ENCODE measurements around the gene PRKD2. TPM values are rescaled to one million over a fixed set of nuclear protein-coding genes. Genes with fewer than 3 reads are reported as not detected.

Gene PRKD2
- total RNA-seq, 4 donors from 2014 or later, result 28.8 to 54.2 (median 31.8) TPM

GRCh38 chr19:46678110-46678732 is 38.7 kb downstream of the PRKD2 start:
- WGBS, 2 donors, result 64 to 88% methylated on average over 2 to 6 of the region's 26 CpGs
- H3K36me3 ChIP-seq, result peaks cover 15 to 100% (median 67%) of the 10 kb centered on the region in 3 donors

DNA sequence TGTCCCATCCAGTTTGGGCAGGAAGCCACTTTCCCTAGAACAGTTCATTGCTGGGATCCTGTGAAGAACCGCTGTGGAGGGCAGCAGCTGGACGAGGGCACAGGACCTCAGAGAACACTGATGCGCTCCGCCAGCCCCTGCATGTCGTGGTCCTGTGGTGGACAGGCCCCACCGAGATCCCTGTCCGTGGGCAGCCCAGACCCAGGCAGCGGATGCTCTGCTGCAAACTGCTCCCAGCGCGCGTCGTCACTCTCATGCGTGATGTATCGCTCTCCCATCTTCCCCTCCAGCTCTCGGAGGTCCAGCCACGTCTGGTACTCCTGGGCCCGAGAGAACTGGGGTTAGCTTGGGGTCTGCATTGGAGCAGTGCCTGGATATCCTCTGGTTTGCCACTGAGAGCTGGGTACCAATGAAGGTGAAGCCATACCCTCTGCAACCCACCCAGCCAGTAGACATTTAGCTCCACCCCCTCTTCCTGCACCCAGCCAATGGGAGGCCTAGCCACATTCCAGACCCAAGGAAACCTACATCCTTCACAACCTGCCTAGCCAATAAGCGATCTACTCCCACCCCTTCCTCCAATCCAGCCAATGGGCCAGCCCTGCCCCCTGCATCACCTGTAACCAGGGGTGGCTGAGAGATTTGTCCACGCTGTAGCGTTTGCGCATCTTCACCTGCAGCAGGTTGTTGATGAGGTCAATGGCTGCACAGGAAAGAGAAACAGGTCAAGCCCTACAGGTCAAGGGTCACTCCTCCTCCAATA is 42.3 kb downstream of the PRKD2 start:
- Histone ChIP-seq H3K27ac (no peak overlapping the region), H3K4me3 (no peak overlapping the region), H3K4me1 (no peaks in the 10 kb centered on the region), H3K36me3 (peaks cover 15 to 73% (median 58%) of the 10 kb centered on the region in 3 donors), H3K9me3 (no peaks in the 10 kb centered on the region), H3K27me3 (no peaks in the 10 kb centered on the region)
- intact Hi-C loops (cut with DNase I), result no loop called here
- TF ChIP-seq, protein P1, sequence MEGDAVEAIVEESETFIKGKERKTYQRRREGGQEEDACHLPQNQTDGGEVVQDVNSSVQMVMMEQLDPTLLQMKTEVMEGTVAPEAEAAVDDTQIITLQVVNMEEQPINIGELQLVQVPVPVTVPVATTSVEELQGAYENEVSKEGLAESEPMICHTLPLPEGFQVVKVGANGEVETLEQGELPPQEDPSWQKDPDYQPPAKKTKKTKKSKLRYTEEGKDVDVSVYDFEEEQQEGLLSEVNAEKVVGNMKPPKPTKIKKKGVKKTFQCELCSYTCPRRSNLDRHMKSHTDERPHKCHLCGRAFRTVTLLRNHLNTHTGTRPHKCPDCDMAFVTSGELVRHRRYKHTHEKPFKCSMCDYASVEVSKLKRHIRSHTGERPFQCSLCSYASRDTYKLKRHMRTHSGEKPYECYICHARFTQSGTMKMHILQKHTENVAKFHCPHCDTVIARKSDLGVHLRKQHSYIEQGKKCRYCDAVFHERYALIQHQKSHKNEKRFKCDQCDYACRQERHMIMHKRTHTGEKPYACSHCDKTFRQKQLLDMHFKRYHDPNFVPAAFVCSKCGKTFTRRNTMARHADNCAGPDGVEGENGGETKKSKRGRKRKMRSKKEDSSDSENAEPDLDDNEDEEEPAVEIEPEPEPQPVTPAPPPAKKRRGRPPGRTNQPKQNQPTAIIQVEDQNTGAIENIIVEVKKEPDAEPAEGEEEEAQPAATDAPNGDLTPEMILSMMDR (IDR thresholded peaks at IDR 0.05), result no peak
- TF ChIP-seq POLR2A (IDR thresholded peaks at IDR 0.05), result no peak
- DNase-seq, result no peak
- 90 to 96% methylated on average over 7 to 10 of the region's 21 CpGs for WGBS, 2 donors

More at GRCh38 chr19:46678110-46678732, 38.7 kb downstream of the PRKD2 start:
- Histone ChIP-seq H3K4me1 (no peaks in the 10 kb centered on the region), H3K27me3 (no peaks in the 10 kb centered on the region), H3K4me3 (no peak overlapping the region), H3K9me3 (no peaks in the 10 kb centered on the region), H3K27ac (no peak overlapping the region)
- no peak for DNase-seq
- intact Hi-C loops (cut with DNase I), result no loop called here
- no peak for TF ChIP-seq POLR2A (IDR thresholded peaks at IDR 0.05)
- TF ChIP-seq, protein P1 (IDR thresholded peaks at IDR 0.05), result no peak

- Histone ChIP-seq H3K4me3 (no peak overlapping the region), H3K36me3 (peaks cover 9 to 35% (median 29%) of the 10 kb centered on the region in 3 donors), H3K4me1 (no peaks in the 10 kb centered on the region), H3K27me3 (no peaks in the 10 kb centered on the region), H3K27ac (no peak overlapping the region), H3K9me3 (no peaks in the 10 kb centered on the region)
- DNase-seq, result no peak
- intact Hi-C loops (cut with DNase I), result no loop called here
- no peak for TF ChIP-seq POLR2A (IDR thresholded peaks at IDR 0.05)
- TF ChIP-seq, protein P1 (IDR thresholded peaks at IDR 0.05), result no peak
Observed at GRCh38 chr19:46670813-46671212, 46.1 kb downstream of the PRKD2 start.

- H3K4me3 ChIP-seq, result no peak overlapping the region
- peaks cover 0 to 13% (median 11%) of the 10 kb centered on the region in 3 donors for H3K36me3 ChIP-seq
- H3K27me3 ChIP-seq, result no peaks in the 10 kb centered on the region
- DNase-seq, result no peak
- H3K9me3 ChIP-seq, result no peaks in the 10 kb centered on the region
- no peak overlapping the region for H3K27ac ChIP-seq
- TF ChIP-seq POLR2A (IDR thresholded peaks at IDR 0.05), result no peak
- TF ChIP-seq, protein P1 (IDR thresholded peaks at IDR 0.05), result no peak
- WGBS, 2 donors, result 78 to 83% methylated on average over 3 of the region's 3 CpGs
- no peaks in the 10 kb centered on the region for H3K4me1 ChIP-seq
- intact Hi-C loops (cut with DNase I), result no loop called here
Observed at GRCh38 chr19:46668662-46669061, 48.3 kb downstream of the PRKD2 start.

GRCh38 chr19:46665072-46665471 is 51.8 kb downstream of the PRKD2 start:
- Histone ChIP-seq H3K27ac (no peak overlapping the region), H3K4me3 (no peak overlapping the region), H3K36me3 (no peaks in the 10 kb centered on the region), H3K9me3 (no peaks in the 10 kb centered on the region), H3K27me3 (peaks cover 0 to 7% (median 2%) of the 10 kb centered on the region in 4 donors), H3K4me1 (peaks cover 11 to 22% (median 14%) of the 10 kb centered on the region in 3 donors)
- WGBS, 2 donors, result 77 to 78% methylated on average over 8 of the region's 8 CpGs
- intact Hi-C loops (cut with DNase I), result no loop called here
- TF ChIP-seq, protein P1 (IDR thresholded peaks at IDR 0.05), result no peak
- no peak for TF ChIP-seq POLR2A (IDR thresholded peaks at IDR 0.05)
- DNase-seq, result no peak

Data from esophagus squamous epithelium (tissue), 5 donors.